ENCODE data around the gene GRM4.

GRM4 gene

DNA sequence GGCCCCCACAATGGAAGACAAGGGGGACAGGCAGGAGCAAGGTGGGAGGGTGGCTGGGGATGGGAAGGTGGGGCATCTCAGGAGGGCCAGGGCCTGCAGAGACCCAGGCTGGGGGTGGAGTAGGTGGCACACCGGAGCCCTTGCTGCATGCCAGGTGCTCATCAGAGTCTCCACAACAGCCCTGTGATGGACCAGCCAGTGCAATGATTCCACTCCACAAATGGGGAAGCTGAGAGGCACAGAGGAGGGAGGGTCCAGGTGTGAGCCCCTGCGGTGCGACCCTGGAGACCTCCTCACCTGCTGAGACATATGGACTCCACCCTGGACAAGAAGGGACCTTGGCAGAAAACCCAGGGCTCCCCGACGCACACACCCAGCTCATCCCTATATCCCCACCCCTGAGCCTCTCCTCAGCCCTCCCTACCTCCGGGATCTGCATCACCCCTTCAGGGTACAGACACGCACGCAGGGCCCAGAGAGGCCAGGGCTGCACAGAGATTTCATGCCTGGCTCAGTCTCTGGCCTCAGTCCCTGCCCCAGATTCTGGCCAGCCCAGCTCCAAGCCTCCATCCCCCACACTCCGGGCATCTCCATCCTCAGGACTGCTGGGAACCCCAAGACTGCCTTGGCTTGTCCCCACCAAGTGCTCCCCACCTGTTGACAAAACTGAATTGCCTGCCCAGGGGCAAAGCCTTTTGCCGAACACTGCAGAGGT, 7.1 kb upstream of the GRM4 start:
- H3K27me3 ChIP-seq (replicated peaks; ENCODE audit: insufficient read depth, low read length): peaks cover 69% of the 10 kb centered on the region
- H3K9me3 ChIP-seq (replicated peaks; ENCODE audit: insufficient read depth, low read length): no peaks in the 10 kb centered on the region
- H3K4me3 ChIP-seq (ENCODE audit: low read length): no peak overlapping the region
- H3K27ac ChIP-seq (ENCODE audit: low read length): no peak overlapping the region
- no peaks in the 10 kb centered on the region for H3K9me2 ChIP-seq (replicated peaks; ENCODE audit: insufficient read depth, low read length)
- no peaks in the 10 kb centered on the region for H3K79me2 ChIP-seq (ENCODE audit: low read length)
- no peaks in the 10 kb centered on the region for H3K36me3 ChIP-seq (replicated peaks; ENCODE audit: insufficient read depth, low read length)
- no peak for DNase-seq
- no peak overlapping the region for H3K9ac ChIP-seq (ENCODE audit: low read length)
- no peak overlapping the region for H3K4me2 ChIP-seq (ENCODE audit: low read depth, low read length)
- H3K4me1 ChIP-seq (ENCODE audit: low read length): peaks cover 4% of the 10 kb centered on the region; the same call in 1 of the 2 replicates
- H2AFZ ChIP-seq (ENCODE audit: low read length): no peak overlapping the region
- no peak for TF ChIP-seq EZH2 (optimal IDR thresholded peaks at IDR 0.05; ENCODE audit: low read depth, low read length)
- no peak for TF ChIP-seq EZH2phosphoT487 (IDR thresholded peaks at IDR 0.05; ENCODE audit: low read length)
- TF ChIP-seq, protein P1, sequence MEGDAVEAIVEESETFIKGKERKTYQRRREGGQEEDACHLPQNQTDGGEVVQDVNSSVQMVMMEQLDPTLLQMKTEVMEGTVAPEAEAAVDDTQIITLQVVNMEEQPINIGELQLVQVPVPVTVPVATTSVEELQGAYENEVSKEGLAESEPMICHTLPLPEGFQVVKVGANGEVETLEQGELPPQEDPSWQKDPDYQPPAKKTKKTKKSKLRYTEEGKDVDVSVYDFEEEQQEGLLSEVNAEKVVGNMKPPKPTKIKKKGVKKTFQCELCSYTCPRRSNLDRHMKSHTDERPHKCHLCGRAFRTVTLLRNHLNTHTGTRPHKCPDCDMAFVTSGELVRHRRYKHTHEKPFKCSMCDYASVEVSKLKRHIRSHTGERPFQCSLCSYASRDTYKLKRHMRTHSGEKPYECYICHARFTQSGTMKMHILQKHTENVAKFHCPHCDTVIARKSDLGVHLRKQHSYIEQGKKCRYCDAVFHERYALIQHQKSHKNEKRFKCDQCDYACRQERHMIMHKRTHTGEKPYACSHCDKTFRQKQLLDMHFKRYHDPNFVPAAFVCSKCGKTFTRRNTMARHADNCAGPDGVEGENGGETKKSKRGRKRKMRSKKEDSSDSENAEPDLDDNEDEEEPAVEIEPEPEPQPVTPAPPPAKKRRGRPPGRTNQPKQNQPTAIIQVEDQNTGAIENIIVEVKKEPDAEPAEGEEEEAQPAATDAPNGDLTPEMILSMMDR (IDR thresholded peaks at IDR 0.05; ENCODE audit: low read length): no peak
- H4K20me1 ChIP-seq (ENCODE audit: insufficient read depth, low read length): no peaks in the 10 kb centered on the region
- H3F3A ChIP-seq (ENCODE audit: insufficient read depth, low read length): no peaks in the 10 kb centered on the region

- no peak overlapping the region for H3K4me3 ChIP-seq (ENCODE audit: low read length)
- no peaks in the 10 kb centered on the region for H3K9me3 ChIP-seq (replicated peaks; ENCODE audit: insufficient read depth, low read length)
- no peaks in the 10 kb centered on the region for H3K9me2 ChIP-seq (replicated peaks; ENCODE audit: insufficient read depth, low read length)
- H3K36me3 ChIP-seq (replicated peaks; ENCODE audit: insufficient read depth, low read length): no peaks in the 10 kb centered on the region
- no peaks in the 10 kb centered on the region for H3K79me2 ChIP-seq (ENCODE audit: low read length)
- no peak overlapping the region for H3K9ac ChIP-seq (ENCODE audit: low read length)
- no peaks in the 10 kb centered on the region for H3F3A ChIP-seq (ENCODE audit: insufficient read depth, low read length)
- H2AFZ ChIP-seq (ENCODE audit: low read length): no peak overlapping the region
- H3K27ac ChIP-seq (ENCODE audit: low read length): no peak overlapping the region
- H3K4me1 ChIP-seq (ENCODE audit: low read length): peaks cover 4% of the 10 kb centered on the region; the same call in 1 of the 2 replicates
- no peaks in the 10 kb centered on the region for H4K20me1 ChIP-seq (ENCODE audit: insufficient read depth, low read length)
- no peak for DNase-seq
- H3K4me2 ChIP-seq (ENCODE audit: low read depth, low read length): no peak overlapping the region
- TF ChIP-seq EZH2phosphoT487 (IDR thresholded peaks at IDR 0.05; ENCODE audit: low read length): no peak
- TF ChIP-seq, protein P1 (IDR thresholded peaks at IDR 0.05; ENCODE audit: low read length): no peak
- TF ChIP-seq EZH2 (optimal IDR thresholded peaks at IDR 0.05; ENCODE audit: low read depth, low read length): no peak
- H3K27me3 ChIP-seq (replicated peaks; ENCODE audit: insufficient read depth, low read length): peaks cover 63% of the 10 kb centered on the region
Observed at GRCh38 chr6:34152042-34152524, 6.2 kb upstream of the GRM4 start.

DNA sequence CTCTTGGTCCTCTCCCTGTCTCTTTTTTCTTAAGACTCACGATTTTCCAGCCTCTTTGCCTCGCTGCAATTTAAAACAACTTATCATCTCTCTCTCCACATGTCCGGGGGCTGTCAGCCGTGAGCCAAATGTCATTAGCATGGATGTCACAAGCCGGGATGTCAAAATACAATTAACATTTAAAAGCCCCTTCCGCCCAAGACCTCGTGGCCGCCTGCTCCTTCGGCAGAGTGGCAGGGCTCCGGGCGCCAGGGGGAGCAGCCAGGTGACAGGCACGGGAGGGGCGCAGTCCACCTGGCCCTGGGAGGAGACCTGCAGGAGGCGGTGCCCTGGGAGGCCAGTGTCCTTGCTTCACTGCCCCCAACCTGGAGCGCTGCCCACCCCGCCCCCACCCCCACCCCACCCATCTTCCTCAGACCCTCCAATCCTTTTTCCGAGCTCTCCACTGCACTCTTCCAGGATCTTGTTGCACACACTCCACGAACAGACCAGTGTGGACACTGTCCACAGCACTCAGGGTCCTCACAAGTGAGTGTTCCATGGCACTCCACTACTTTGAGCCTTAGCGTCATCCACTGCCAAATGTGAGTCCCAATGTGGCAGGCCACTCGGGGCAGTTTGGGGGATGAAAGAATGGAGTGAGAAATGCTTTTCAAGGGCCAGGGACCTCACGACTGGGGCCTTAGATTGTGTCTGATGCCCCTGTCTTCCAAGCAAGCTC, 5.6 kb upstream of the GRM4 start:
- Histone ChIP-seq H3K27ac (ENCODE audit: low read length) (no peak overlapping the region), H3K9me3 (replicated peaks; ENCODE audit: insufficient read depth, low read length) (no peaks in the 10 kb centered on the region), H2AFZ (ENCODE audit: low read length) (no peak overlapping the region), H3K9me2 (replicated peaks; ENCODE audit: insufficient read depth, low read length) (no peaks in the 10 kb centered on the region), H3F3A (ENCODE audit: insufficient read depth, low read length) (no peaks in the 10 kb centered on the region), H3K4me3 (ENCODE audit: low read length) (no peak overlapping the region), H3K9ac (ENCODE audit: low read length) (no peak overlapping the region), H3K36me3 (replicated peaks; ENCODE audit: insufficient read depth, low read length) (no peaks in the 10 kb centered on the region), H3K27me3 (replicated peaks; ENCODE audit: insufficient read depth, low read length) (peaks cover 62% of the 10 kb centered on the region), H3K79me2 (ENCODE audit: low read length) (no peaks in the 10 kb centered on the region), H4K20me1 (ENCODE audit: insufficient read depth, low read length) (no peaks in the 10 kb centered on the region), H3K4me1 (ENCODE audit: low read length) (peaks cover 4% of the 10 kb centered on the region; the same call in 1 of the 2 replicates), H3K4me2 (ENCODE audit: low read depth, low read length) (no peak overlapping the region)
- no peak for DNase-seq
- TF ChIP-seq EZH2phosphoT487 (IDR thresholded peaks at IDR 0.05; ENCODE audit: low read length) (no peak), EZH2 (optimal IDR thresholded peaks at IDR 0.05; ENCODE audit: low read depth, low read length) (no peak)
- TF ChIP-seq, protein P1 (IDR thresholded peaks at IDR 0.05; ENCODE audit: low read length): no peak; the same call in 1 of the 2 replicates
